H1 (cell line): ENCODE results near the gene RERE. TPM values are rescaled to one million over a fixed set of nuclear protein-coding genes. Genes with fewer than 3 reads are reported as not detected.

Source experiments
- CBX5 ChIP-seq: fragments of 300-800, 300-1000 bp; sonication (generic); IDR thresholded peaks from 2 replicates; pipeline ENCODE4 v1.7.1; 2016; ENCODE audit warnings: antibody characterized with exemption, low read length, low read depth
- EP300 ChIP-seq, 2 experiments: IDR thresholded peaks; 1 replicate in 1 of 2; 2 replicates in 1 of 2; pipeline ENCODE4 v1.6.1; 2011 to 2012; ENCODE audit warnings: low read depth in 2 of 2, low read length in 2 of 2, mild to moderate bottlenecking in 2 of 2, borderline replicate concordance in 1 of 2, inconsistent platforms in 1 of 2, moderate library complexity in 1 of 2
- SIN3A ChIP-seq, 2 experiments: IDR thresholded peaks in 1 of 2; conservative IDR thresholded peaks in 1 of 2; 2 replicates each; pipeline ENCODE4 v1.6.1; 2011 to 2012; ENCODE audit warnings: low read length in 2 of 2, improper control_type of control experiment in 1 of 2, low read depth in 1 of 2, mild to moderate bottlenecking in 1 of 2
- YY1 ChIP-seq: IDR thresholded peaks from 2 replicates; pipeline ENCODE4 v1.6.1; 2011; ENCODE audit warnings: low read depth, mild to moderate bottlenecking, low read length
- polyA plus RNA-seq, 7 experiments: library from polyadenylated mRNA; depleted of rRNA in 3 of 7; stranded (reverse) in 5 of 7; unstranded in 2 of 7; fragments of >200 nt in 5 of 7; fragments of 200-250 nt in 2 of 7; gene quantifications; 1 replicate in 5 of 7; 2 replicates in 1 of 7; 4 replicates in 1 of 7; pipeline versions ENCODE4 v1.2.1 to v1.2.3, GENCODE V29; 2011 to 2013; ENCODE audit warnings: missing spikeins in 2 of 7, mixed read lengths in 2 of 7
- total RNA-seq: library from RNA; stranded (reverse); fragmentation: NEBNext Ultra II Directional; extraction: Animal tissue kit (Norgen Biotek cat#: 25700); gene quantifications from 2 replicates; pipeline ENCODE4 v1.2.1, GENCODE V29; 2021
- TF ChIP-seq, protein P1 (sequence below): IDR thresholded peaks from 2 replicates; pipeline ENCODE4 v1.6.1; 2012; ENCODE audit warnings: inconsistent platforms

Gene RERE
- total and polyA plus RNA-seq, 2 of the 8 experiments (the other 6 are each of a cell fraction or from before 2014, with no cell fraction given): 15.3 to 142 TPM

DNA sequence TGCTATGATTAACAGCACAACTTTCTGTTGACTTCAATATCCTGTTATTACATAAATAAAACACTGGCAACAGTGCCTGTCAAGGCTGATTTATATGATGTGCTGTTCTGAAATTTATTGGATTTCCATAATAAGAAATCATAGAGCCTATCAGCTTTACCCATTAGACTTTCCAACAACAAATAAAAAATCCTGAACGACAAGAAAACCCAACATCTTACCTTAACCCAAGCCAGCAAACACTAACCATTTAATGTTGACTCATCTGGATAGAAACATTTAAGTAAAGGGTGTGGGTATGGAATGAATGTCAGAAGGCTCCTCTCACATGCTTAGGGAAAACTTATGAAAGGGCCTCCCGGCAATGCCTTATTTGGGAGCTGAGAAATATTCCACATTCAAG lies 334.5 kb downstream of the RERE start (continued):
- TF ChIP-seq, protein P1, sequence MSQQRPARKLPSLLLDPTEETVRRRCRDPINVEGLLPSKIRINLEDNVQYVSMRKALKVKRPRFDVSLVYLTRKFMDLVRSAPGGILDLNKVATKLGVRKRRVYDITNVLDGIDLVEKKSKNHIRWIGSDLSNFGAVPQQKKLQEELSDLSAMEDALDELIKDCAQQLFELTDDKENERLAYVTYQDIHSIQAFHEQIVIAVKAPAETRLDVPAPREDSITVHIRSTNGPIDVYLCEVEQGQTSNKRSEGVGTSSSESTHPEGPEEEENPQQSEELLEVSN: no peak
- TF ChIP-seq SIN3A (conservative IDR thresholded peaks at IDR 0.05 in 1 of 2, IDR thresholded peaks at IDR 0.05 in 1 of 2; ENCODE audit: low read depth in 1 of 2, low read length in 2 of 2) (no peak), EP300 (IDR thresholded peaks at IDR 0.05; ENCODE audit: borderline replicate concordance in 1 of 2, low read depth in 2 of 2, low read length in 2 of 2) (no peak), YY1 (no peak), CBX5 (no peak)
- TF ChIP-seq, all 59 proteins: peak for 0
